GM12874 (cell line): ENCODE results near the gene GPHN.

Experiments
- TF ChIP-seq, protein P1 (sequence below): IDR thresholded peaks from 2 replicates; pipeline ENCODE4 v1.5.1; 2011; ENCODE audit warnings: low read depth, mild to moderate bottlenecking, control low read depth, low read length, moderate library complexity; ENCODE audit not compliant: insufficient read depth

Gene GPHN

DNA sequence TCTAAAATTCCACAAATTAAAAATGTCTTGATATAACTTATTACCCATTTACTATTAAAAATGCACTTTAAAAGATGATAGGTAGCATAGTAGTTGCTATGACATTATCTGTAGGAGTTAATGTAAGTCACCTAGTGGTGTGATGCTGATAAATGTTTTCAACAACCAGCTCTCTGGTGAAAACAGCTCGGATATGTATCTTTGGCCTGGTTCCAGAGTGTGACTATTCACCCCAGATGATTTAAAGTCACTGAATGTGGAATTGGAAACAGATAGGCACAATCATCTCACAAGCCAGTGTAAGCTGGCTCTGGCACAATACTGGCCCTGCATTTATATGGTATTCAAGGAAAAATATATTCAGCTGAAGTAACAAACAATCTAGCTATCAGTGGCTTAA, 31.0 kb upstream of the GPHN start:
- TF ChIP-seq, protein P1, sequence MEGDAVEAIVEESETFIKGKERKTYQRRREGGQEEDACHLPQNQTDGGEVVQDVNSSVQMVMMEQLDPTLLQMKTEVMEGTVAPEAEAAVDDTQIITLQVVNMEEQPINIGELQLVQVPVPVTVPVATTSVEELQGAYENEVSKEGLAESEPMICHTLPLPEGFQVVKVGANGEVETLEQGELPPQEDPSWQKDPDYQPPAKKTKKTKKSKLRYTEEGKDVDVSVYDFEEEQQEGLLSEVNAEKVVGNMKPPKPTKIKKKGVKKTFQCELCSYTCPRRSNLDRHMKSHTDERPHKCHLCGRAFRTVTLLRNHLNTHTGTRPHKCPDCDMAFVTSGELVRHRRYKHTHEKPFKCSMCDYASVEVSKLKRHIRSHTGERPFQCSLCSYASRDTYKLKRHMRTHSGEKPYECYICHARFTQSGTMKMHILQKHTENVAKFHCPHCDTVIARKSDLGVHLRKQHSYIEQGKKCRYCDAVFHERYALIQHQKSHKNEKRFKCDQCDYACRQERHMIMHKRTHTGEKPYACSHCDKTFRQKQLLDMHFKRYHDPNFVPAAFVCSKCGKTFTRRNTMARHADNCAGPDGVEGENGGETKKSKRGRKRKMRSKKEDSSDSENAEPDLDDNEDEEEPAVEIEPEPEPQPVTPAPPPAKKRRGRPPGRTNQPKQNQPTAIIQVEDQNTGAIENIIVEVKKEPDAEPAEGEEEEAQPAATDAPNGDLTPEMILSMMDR = no peak

GRCh38 chr14:66477567-66477966, 30.4 kb upstream of the GPHN start:
- TF ChIP-seq, protein P1 = no peak

DNA sequence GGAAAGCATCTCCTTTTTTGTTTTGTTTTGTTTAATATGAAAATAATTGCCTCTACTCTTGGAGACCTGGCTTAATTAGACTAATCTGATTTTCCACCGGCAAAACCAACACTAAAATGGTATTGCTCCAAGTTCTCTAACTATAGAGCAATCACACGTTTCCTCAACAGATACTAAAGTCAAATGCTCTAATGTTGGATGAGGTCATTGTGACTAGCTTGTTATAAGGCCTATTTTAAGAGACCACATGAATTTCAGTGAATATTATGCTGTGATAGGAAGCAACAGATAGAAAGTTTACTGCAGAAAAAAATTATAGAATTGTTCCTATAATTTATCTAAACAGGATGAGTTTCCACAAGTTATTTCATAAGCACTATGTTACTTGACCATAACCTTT, 25.1 kb upstream of the GPHN start:
- TF ChIP-seq, protein P1 = no peak

DNA sequence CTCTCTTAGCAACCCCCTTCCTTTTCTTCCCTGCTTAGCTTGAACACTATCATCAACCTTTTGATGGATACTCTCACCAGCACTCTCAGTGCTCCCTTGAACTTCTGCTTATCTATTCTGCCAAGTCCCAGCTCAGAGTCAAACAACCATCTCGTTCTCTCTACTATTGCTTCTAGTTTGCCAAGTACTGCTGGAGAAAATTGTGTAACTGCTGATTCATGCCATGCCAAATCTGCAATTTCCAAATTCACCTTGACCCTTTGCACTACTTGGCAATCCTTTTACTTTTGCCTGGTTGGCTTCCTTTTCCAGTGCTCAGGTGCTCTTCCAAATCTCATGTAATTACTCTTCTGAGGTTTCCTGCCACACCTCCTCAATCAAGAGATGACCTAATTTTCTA, 24.6 kb upstream of the GPHN start:
- TF ChIP-seq, protein P1 = no peak

- TF ChIP-seq, protein P1 = no peak
Observed at GRCh38 chr14:66485029-66485428, 22.9 kb upstream of the GPHN start.

DNA sequence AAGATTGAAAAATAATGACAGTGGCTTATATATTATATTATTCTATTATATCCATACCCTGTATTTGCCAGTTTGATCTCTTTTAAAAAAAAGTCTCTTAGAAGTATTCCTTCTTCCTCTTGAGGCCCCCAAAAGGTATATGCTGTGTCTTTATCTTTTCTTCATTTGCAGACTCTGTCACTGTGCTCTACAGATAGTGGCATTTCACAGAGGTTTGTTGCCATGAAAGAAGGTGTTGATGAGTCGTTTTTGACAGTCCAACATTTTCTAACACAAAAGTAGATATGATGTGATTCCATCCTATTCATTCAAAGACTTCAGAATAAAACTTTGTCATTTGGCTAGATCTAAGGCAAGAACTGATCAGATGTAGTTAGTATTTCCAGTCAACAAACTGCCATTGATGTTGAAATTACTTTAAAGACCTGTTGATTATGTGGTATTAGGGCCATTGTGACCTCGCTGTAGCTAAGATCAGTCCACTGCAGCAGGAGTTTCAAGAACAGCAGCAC, 22.0 kb upstream of the GPHN start, which contains the start of gene CCDC196:
CCDC196 (plus strand) TSS at position 462 of the 512 bp plus-strand sequence. CDS start 132 bp downstream, outside the sequence.
- TF ChIP-seq, protein P1 = no peak

- TF ChIP-seq, protein P1 = no peak
Observed at GRCh38 chr14:66487164-66487563, 20.8 kb upstream of the GPHN start.
